Naive thymus-derived CD8-positive, alpha-beta T cell (primary cell): Measurements from ENCODE around the gene HTRA2. TPM values are rescaled to one million over a fixed set of nuclear protein-coding genes. Genes with fewer than 3 reads are reported as not detected.

Experiments used
- ATAC-seq, 2 donors: fragments of 150-1000 bp; cut with Tn5 transposase in 1 of 2; sonication (Bioruptor Pico), chemical (Tn5 transposase) in 1 of 2; 1 replicate in 1 of 2; 2 replicates in 1 of 2; pipeline ENCODE4 v1.10.0; 2021; ENCODE audit warnings: mild to moderate bottlenecking in 2 of 2, moderate library complexity in 2 of 2
- POLR2A ChIA-PET: fragments of 350-600 bp; sonication (Branson Sonifier 250); formaldehyde crosslinking; loops from one replicate; lab custom pipeline; 2021; ENCODE audit warnings: antibody characterized with exemption; lab: Charles Lee
- DNase-seq, 10 donors: peaks; one replicate each; pipeline versions ENCODE4 v3.0.0 to v3.0.0-alpha.2; 2020 to 2022
- H3K27ac Mint-ChIP-seq, 10 donors: one replicate each; pipeline ENCODE4 v1.8.0; 2020 to 2022; ENCODE audit warnings: mild to moderate bottlenecking in 10 of 10, mixed read lengths in 10 of 10, moderate library complexity in 4 of 10, inconsistent platforms in 1 of 10
- H3K27me3 Mint-ChIP-seq, 5 donors: one replicate each; pipeline ENCODE4 v1.8.0; 2021 to 2022; ENCODE audit warnings: mixed read lengths in 5 of 5
- H3K36me3 Mint-ChIP-seq, 3 donors: one replicate each; pipeline ENCODE4 v1.8.0; 2020 to 2022; ENCODE audit warnings: mixed read lengths in 3 of 3, mild to moderate bottlenecking in 2 of 3, inconsistent platforms in 1 of 3
- H3K4me1 Mint-ChIP-seq, 4 donors: one replicate each; pipeline ENCODE4 v1.8.0; 2021 to 2022; ENCODE audit warnings: mixed read lengths in 4 of 4
- H3K4me3 Mint-ChIP-seq, 10 donors: one replicate each; pipeline ENCODE4 v1.8.0; 2020 to 2022; ENCODE audit warnings: mild to moderate bottlenecking in 10 of 10, mixed read lengths in 10 of 10, moderate library complexity in 6 of 10, inconsistent platforms in 1 of 10
- H3K9me3 Mint-ChIP-seq, 9 donors: one replicate each; pipeline ENCODE4 v1.8.0; 2020 to 2022; ENCODE audit warnings: mixed read lengths in 9 of 9, mild to moderate bottlenecking in 3 of 9, inconsistent platforms in 1 of 9, moderate library complexity in 1 of 9
- polyA plus RNA-seq, 3 donors: library from polyadenylated mRNA; unstranded; fragments of 300-500 nt; fragmentation: Illumina TruSeq; gene quantifications; one replicate each; pipeline ENCODE4 v1.2.3, GENCODE V29; 2021
- total RNA-seq, 8 experiments: library from RNA in 2 of 8; stranded (reverse) in 2 of 8; gene quantifications; one replicate each; pipeline ENCODE4 v1.2.3 and lab custom pipeline; 2021 to 2026

HTRA2 gene
- total and polyA plus RNA-seq, 5 experiments from 2014 or later, result 21.3 to 44.5 (median 24.5) TPM

- Mint-ChIP-seq H3K9me3 (no peaks in the 10 kb centered on the region), H3K27ac (peak overlapping the region in 2 of 10 donors; percentile 11 to 43), H3K27me3 (peaks cover 32 to 74% (median 48%) of the 10 kb centered on the region in 5 donors), H3K36me3 (peaks cover 0 to 4% (median 0%) of the 10 kb centered on the region in 3 donors), H3K4me1 (peaks cover 6 to 25% (median 18%) of the 10 kb centered on the region in 4 donors), H3K4me3 (peak overlapping the region in 4 of 10 donors; percentile 29 to 57 (median 36))
- POLR2A ChIA-PET, result interaction anchor here (1.3 kb wide), 1 partner anchor 14 kb away, joined by 3 read pairs; no protein-coding TSS in a partner anchor
- ATAC-seq, result no peak
- no peak for DNase-seq
Measured at GRCh38 chr2:74550231-74550630, 20.5 kb downstream of the HTRA2 start.

GRCh38 chr2:74551530-74551929 is 21.8 kb downstream of the HTRA2 start:
- H3K27me3 Mint-ChIP-seq, result peaks cover 28 to 61% (median 38%) of the 10 kb centered on the region in 5 donors
- no peak overlapping the region for H3K27ac Mint-ChIP-seq
- DNase-seq (no peak), ATAC-seq (no peak)
- POLR2A ChIA-PET, result no interaction called here
- peak overlapping the region in 1 of 10 donors; percentile 29 for H3K4me3 Mint-ChIP-seq
- H3K4me1 Mint-ChIP-seq, result peaks cover 10 to 34% (median 27%) of the 10 kb centered on the region in 4 donors
- peaks cover 0 to 4% (median 0%) of the 10 kb centered on the region in 3 donors for H3K36me3 Mint-ChIP-seq
- no peaks in the 10 kb centered on the region for H3K9me3 Mint-ChIP-seq

- no peak for ATAC-seq
- Mint-ChIP-seq H3K27ac (peak overlapping the region in 5 of 10 donors; percentile 8 to 85 (median 56)), H3K4me3 (peak overlapping the region; percentile 16 to 86 (median 58))
Measured at GRCh38 chr2:74551942-74552913, 22.5 kb downstream of the HTRA2 start.

GRCh38 chr2:74552914-74553811 is 23.4 kb downstream of the HTRA2 start:
- peaks cover 0 to 3% (median 0%) of the 10 kb centered on the region in 3 donors for H3K36me3 Mint-ChIP-seq
- DNase-seq (no peak), ATAC-seq (no peak)
- no peaks in the 10 kb centered on the region for H3K9me3 Mint-ChIP-seq
- H3K4me3 Mint-ChIP-seq, result peak overlapping the region; percentile 58 to 87 (median 78)
- POLR2A ChIA-PET, result interaction anchor here (1.0 kb wide), 2 partner anchors 9 to 22 kb away, joined by 3 to 4 read pairs; no protein-coding TSS in a partner anchor
- peak overlapping the region in 9 of 10 donors; percentile 2 to 94 (median 76) for H3K27ac Mint-ChIP-seq
- peaks cover 12 to 33% (median 29%) of the 10 kb centered on the region in 4 donors for H3K4me1 Mint-ChIP-seq
- peaks cover 19 to 44% (median 30%) of the 10 kb centered on the region in 5 donors for H3K27me3 Mint-ChIP-seq

More at GRCh38 chr2:74551942-74552913, 22.5 kb downstream of the HTRA2 start:
- POLR2A ChIA-PET, result interaction anchor here (1.0 kb wide), 1 partner anchor 8 kb away, joined by 3 read pairs; no protein-coding TSS in a partner anchor
- Mint-ChIP-seq H3K27me3 (peaks cover 28 to 54% (median 36%) of the 10 kb centered on the region in 5 donors), H3K9me3 (no peaks in the 10 kb centered on the region), H3K4me1 (peaks cover 12 to 34% (median 30%) of the 10 kb centered on the region in 4 donors), H3K36me3 (peaks cover 0 to 4% (median 0%) of the 10 kb centered on the region in 3 donors)
- no peak for DNase-seq

DNA sequence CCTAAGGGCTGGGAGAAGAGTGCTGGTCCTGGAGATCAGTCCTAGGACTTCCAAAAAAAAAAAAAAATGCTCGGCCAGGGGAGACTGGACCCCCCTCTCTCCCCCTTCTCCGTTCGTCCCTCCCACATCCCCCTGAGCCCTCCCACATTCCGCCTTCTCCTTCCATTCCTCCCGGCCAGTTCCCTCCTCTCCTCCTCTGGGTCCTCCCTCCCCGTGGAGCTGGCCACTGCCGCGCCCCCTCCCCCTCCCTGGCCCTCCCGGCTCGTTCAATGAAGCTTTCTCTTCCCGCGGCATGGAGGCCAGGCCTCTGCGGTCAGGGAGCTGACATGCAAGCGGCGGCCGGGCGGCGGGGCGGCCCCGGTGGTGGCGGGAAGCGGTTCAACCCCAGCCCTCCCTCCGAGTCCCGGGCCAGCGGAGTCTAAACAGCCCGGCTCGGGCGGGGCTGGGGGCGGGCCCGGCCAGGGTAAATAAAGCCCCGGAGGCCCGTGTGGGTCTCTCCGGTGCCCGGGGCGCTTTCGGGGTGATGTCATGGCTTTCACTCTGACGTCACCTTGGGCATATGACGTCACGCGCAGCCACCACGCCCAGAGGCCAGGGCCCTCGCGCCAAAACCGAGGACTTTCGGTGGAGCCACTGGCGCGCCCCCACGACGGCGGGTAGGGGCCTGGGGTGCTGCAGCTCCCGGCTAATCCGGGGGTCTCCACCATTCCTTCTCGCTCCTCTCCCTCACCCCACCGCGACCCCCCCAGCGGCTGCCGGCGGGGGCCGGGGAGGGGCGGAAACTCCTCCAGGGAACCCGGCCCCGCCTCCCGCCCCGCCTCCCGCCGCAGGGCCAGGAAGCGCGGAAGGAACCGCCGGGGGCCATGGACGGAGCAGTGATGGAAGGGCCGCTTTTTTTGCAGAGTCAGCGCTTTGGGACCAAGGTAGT is 24.4 kb downstream of the HTRA2 start, which contains the start of the genes DOK1 and LOXL3:
Gene DOK1, plus strand, starts transcription at position 829 of the 928 bp plus-strand sequence. Its CDS starts 35 bp downstream, at position 864.
Gene LOXL3, minus strand, starts transcription at position 51 of the 928 bp plus-strand sequence. CDS start 1,308 bp downstream, outside the sequence.
- no peaks in the 10 kb centered on the region for H3K36me3 Mint-ChIP-seq
- H3K4me1 Mint-ChIP-seq, result peaks cover 12 to 26% (median 25%) of the 10 kb centered on the region in 4 donors
- H3K9me3 Mint-ChIP-seq, result no peaks in the 10 kb centered on the region
- peak within 1 kb of the TSS; percentile 82 to 98 (median 92) for H3K4me3 Mint-ChIP-seq
- POLR2A ChIA-PET, result interaction anchor here (0.6 to 1.1 kb wide), 5 partner anchors 23 to 82 kb away, joined by 3 to 5 read pairs (median 4); partner anchors contain the start of genes AUP1, HTRA2 and MRPL53
- H3K27ac Mint-ChIP-seq, result peak within 1 kb of the TSS; percentile 66 to 95 (median 90)
- peaks cover 16 to 39% (median 27%) of the 10 kb centered on the region in 5 donors for H3K27me3 Mint-ChIP-seq
- ATAC-seq, result peak; percentile 77 to 79
- peak; percentile 65 to 88 (median 78) for DNase-seq

DNA sequence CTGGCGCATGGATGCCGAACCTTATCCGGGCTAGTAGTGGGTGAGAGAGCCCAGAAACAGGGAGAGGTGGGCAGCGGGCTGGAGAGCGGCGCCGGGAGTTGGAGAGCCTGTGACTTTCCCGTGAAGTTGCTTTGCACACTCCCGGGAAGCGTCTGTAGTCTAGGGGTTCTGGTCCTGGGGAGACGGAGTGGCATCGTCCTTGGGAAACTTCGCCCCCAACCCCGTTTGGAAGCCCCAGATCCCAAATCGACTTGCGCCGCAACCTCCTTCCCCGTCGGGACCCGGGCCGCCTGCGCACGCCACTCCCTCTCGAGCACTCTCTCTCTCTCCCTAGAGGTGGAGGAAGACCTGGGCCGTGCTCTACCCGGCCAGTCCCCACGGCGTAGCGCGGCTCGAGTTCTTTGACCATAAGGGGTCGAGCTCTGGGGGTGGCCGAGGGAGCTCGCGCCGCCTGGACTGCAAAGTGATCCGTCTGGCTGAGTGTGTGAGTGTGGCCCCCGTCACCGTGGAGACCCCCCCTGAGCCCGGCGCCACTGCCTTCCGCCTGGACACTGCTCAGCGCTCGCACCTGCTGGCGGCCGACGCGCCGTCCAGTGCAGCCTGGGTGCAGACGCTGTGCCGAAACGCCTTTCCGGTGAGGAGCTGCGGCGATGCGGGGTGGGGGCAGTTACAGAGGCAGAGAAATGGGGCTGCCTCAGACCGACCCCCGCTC is 25.2 kb downstream of the HTRA2 start:
- POLR2A ChIA-PET, result interaction anchor here (0.6 to 1.3 kb wide), 7 partner anchors 12 to 72 kb away, joined by 3 to 4 read pairs (median 3); partner anchors contain the start of genes AUP1, CCDC142, HTRA2 and PCGF1
- DNase-seq, result peak in 3 of 10 donors; percentile 30 to 46 (median 37)
- Mint-ChIP-seq H3K27me3 (peaks cover 11 to 33% (median 22%) of the 10 kb centered on the region in 5 donors), H3K9me3 (no peaks in the 10 kb centered on the region), H3K4me3 (peak overlapping the region; percentile 82 to 98 (median 92)), H3K27ac (peak overlapping the region; percentile 66 to 95 (median 90)), H3K36me3 (no peaks in the 10 kb centered on the region), H3K4me1 (peaks cover 12 to 22% (median 19%) of the 10 kb centered on the region in 4 donors)
- ATAC-seq, result peak; percentile 60 to 65

- DNase-seq, result no peak
Measured at GRCh38 chr2:74555610-74556103, 25.9 kb downstream of the HTRA2 start.

GRCh38 chr2:74556159-74556558 is 26.4 kb downstream of the HTRA2 start:
- Mint-ChIP-seq H3K4me3 (peak overlapping the region; percentile 27 to 98 (median 90)), H3K9me3 (no peaks in the 10 kb centered on the region), H3K4me1 (peaks cover 13 to 24% (median 19%) of the 10 kb centered on the region in 4 donors), H3K36me3 (no peaks in the 10 kb centered on the region), H3K27me3 (peaks cover 9 to 33% (median 21%) of the 10 kb centered on the region in 5 donors), H3K27ac (peak overlapping the region in 4 of 10 donors; percentile 46 to 71 (median 54))
- no peak for DNase-seq
- POLR2A ChIA-PET, result interaction anchor here (1.1 to 1.3 kb wide), 3 partner anchors 11 to 74 kb away, joined by 3 to 4 read pairs (median 3); partner anchors contain the start of genes CCDC142, PCGF1 and TTC31
- no peak for ATAC-seq

More at GRCh38 chr2:74555610-74556103, 25.9 kb downstream of the HTRA2 start:
- Mint-ChIP-seq H3K4me3 (peak overlapping the region; percentile 82 to 98 (median 92)), H3K4me1 (peaks cover 13 to 24% (median 19%) of the 10 kb centered on the region in 4 donors), H3K9me3 (no peaks in the 10 kb centered on the region), H3K36me3 (no peaks in the 10 kb centered on the region), H3K27ac (peak overlapping the region in 8 of 10 donors; percentile 71 to 95 (median 89)), H3K27me3 (peaks cover 9 to 33% (median 22%) of the 10 kb centered on the region in 5 donors)
- POLR2A ChIA-PET, result interaction anchor here (0.6 to 1.3 kb wide), 6 partner anchors 12 to 73 kb away, joined by 3 to 4 read pairs (median 3); partner anchors contain the start of genes AUP1, CCDC142, HTRA2 and PCGF1
- no peak for ATAC-seq

GRCh38 chr2:74556831-74557370 is 27.2 kb downstream of the HTRA2 start:
- peak overlapping the region in 3 of 10 donors; percentile 32 to 98 (median 97) for H3K4me3 Mint-ChIP-seq
- no peak for ATAC-seq
- POLR2A ChIA-PET, result no interaction called here
- no peak for DNase-seq
- no peaks in the 10 kb centered on the region for H3K36me3 Mint-ChIP-seq
- peak overlapping the region in 2 of 10 donors; percentile 71 to 72 for H3K27ac Mint-ChIP-seq
- no peaks in the 10 kb centered on the region for H3K9me3 Mint-ChIP-seq
- H3K27me3 Mint-ChIP-seq, result peaks cover 6 to 33% (median 22%) of the 10 kb centered on the region in 5 donors
- H3K4me1 Mint-ChIP-seq, result peaks cover 13 to 24% (median 19%) of the 10 kb centered on the region in 4 donors
